ENCODE measurements around the gene PIK3R6. TPM values are rescaled to one million over a fixed set of nuclear protein-coding genes. Genes with fewer than 3 reads are reported as not detected.

The PIK3R6 gene
- total and polyA plus RNA-seq, 2 of the 4 experiments (the other 2 are of a cell fraction), result not detected

DNA sequence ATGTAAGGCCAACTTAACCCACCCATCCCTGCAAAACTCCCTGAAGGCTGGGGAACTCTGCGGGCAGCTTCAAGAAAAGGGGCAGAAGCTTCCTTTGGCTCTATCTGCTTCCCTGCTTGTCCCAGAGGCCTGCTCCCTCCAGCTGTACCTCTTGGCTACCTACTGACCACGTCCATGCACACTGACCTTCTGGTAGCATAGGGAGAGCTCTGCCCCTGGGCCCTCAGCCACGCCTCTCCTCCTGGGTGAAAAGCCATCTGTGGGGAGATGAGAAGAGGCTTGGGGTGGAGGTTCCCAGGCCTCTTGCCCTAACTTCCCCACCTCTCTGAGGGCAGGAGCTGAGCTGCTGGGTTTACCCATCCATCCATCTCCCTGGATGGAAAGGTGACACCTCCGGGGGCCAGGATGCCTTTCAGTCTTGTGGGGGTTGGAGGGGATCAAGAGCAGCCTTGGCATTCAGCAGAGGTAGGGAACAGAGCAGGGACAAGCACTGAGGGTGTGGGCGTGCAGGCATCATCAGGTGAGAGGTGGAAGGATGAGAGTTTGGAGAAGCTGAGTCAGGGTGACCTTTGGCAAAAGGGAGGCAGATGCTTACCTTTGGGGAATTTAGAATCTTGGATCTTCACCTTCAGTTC is 45.0 kb downstream of the PIK3R6 start:
- no peak overlapping the region for H2BK20ac ChIP-seq (ENCODE audit: low read depth, low read length)
- no peaks in the 10 kb centered on the region for H3K9me1 ChIP-seq (ENCODE audit: insufficient read depth, low read length)
- CTCF ChIA-PET, result no interaction called here
- no peak overlapping the region for H2AK5ac ChIP-seq (ENCODE audit: low read depth, low read length)
- no peaks in the 10 kb centered on the region for H3K27me3 ChIP-seq (ENCODE audit: control insufficient read depth, insufficient read depth, low read length)
- H3K18ac ChIP-seq (ENCODE audit: low read depth, low read length), result no peak overlapping the region
- H3K23ac ChIP-seq (ENCODE audit: low read depth, low read length), result no peak overlapping the region
- H4K5ac ChIP-seq (ENCODE audit: low read depth, low read length), result no peak overlapping the region
- H4K8ac ChIP-seq (ENCODE audit: low read depth in 2 of 2, low read length in 2 of 2), result no peak overlapping the region
- DNase-seq, result no peak
- POLR2A ChIA-PET (ENCODE audit: unreplicated experiment), result no interaction called here
- no peak for ATAC-seq (ENCODE audit: low read depth)
- H3K14ac ChIP-seq (replicated peaks; ENCODE audit: low read depth, low read length), result no peak overlapping the region
- no peak overlapping the region for H2AK9ac ChIP-seq (replicated peaks; ENCODE audit: low read depth, low read length, poor library complexity)
- no TSS peak for BruUV-seq (replicated peaks)
- no peaks in the 10 kb centered on the region for H4K20me1 ChIP-seq (ENCODE audit: insufficient read depth, low read length)
- no peak overlapping the region for H3K27ac ChIP-seq (ENCODE audit: insufficient read depth, low read length)
- H2BK5ac ChIP-seq (ENCODE audit: low read depth, low read length, poor library complexity, severe bottlenecking), result no peak overlapping the region
- no peak overlapping the region for H3K4me2 ChIP-seq (ENCODE audit: low read depth, low read length)
- H3K4me3 ChIP-seq (ENCODE audit: insufficient read depth, low read depth, low read length), result no peak overlapping the region
- no peak overlapping the region for H2BK15ac ChIP-seq (ENCODE audit: low read depth, low read length)
- H3K9ac ChIP-seq (ENCODE audit: low read depth, low read length), result no peak overlapping the region
- intact Hi-C loops (cut with micrococcal nuclease), result loop anchor here (1.0 kb wide), 1 partner anchor 44 kb away; no protein-coding TSS in a partner anchor
- dilution Hi-C loops (cut with HindIII; ENCODE audit: low sequenced_read_pairs, unreplicated experiment), result no loop called here
- no peak overlapping the region for H2AFZ ChIP-seq (replicated peaks; ENCODE audit: low read length, poor library complexity)
- TF ChIP-seq FOS (IDR thresholded peaks at IDR 0.05; ENCODE audit: low read depth, low read length) (no peak), BHLHE40 (IDR thresholded peaks at IDR 0.05; ENCODE audit: low read depth, low read length) (no peak), NFE2L2 (IDR thresholded peaks at IDR 0.05; ENCODE audit: low read depth, low read length) (no peak), RAD21 (IDR thresholded peaks at IDR 0.05; ENCODE audit: low read length) (no peak), CEBPB (IDR thresholded peaks at IDR 0.05; ENCODE audit: low read depth, low read length) (no peak), MXI1 (IDR thresholded peaks at IDR 0.05; ENCODE audit: borderline replicate concordance, low read depth, low read length) (no peak), MAZ (IDR thresholded peaks at IDR 0.05; ENCODE audit: borderline replicate concordance, low read depth, low read length) (no peak), RCOR1 (IDR thresholded peaks at IDR 0.05; ENCODE audit: insufficient replicate concordance, low read length) (no peak), CHD1 (IDR thresholded peaks at IDR 0.05; ENCODE audit: low read depth, low read length) (no peak), RFX5 (IDR thresholded peaks at IDR 0.05; ENCODE audit: low read depth, low read length) (no peak), SMC3 (IDR thresholded peaks at IDR 0.05; ENCODE audit: low read depth, low read length) (no peak), POLR2A (IDR thresholded peaks at IDR 0.05; ENCODE audit: low read depth, low read length) (no peak), MAFK (IDR thresholded peaks at IDR 0.05; ENCODE audit: low read depth, low read length) (no peak)
- TF ChIP-seq, protein P1, sequence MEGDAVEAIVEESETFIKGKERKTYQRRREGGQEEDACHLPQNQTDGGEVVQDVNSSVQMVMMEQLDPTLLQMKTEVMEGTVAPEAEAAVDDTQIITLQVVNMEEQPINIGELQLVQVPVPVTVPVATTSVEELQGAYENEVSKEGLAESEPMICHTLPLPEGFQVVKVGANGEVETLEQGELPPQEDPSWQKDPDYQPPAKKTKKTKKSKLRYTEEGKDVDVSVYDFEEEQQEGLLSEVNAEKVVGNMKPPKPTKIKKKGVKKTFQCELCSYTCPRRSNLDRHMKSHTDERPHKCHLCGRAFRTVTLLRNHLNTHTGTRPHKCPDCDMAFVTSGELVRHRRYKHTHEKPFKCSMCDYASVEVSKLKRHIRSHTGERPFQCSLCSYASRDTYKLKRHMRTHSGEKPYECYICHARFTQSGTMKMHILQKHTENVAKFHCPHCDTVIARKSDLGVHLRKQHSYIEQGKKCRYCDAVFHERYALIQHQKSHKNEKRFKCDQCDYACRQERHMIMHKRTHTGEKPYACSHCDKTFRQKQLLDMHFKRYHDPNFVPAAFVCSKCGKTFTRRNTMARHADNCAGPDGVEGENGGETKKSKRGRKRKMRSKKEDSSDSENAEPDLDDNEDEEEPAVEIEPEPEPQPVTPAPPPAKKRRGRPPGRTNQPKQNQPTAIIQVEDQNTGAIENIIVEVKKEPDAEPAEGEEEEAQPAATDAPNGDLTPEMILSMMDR (conservative IDR thresholded peaks at IDR 0.05; ENCODE audit: low read depth, low read length), result no peak
- TF ChIP-seq, protein P2, sequence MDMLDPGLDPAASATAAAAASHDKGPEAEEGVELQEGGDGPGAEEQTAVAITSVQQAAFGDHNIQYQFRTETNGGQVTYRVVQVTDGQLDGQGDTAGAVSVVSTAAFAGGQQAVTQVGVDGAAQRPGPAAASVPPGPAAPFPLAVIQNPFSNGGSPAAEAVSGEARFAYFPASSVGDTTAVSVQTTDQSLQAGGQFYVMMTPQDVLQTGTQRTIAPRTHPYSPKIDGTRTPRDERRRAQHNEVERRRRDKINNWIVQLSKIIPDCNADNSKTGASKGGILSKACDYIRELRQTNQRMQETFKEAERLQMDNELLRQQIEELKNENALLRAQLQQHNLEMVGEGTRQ (IDR thresholded peaks at IDR 0.05; ENCODE audit: low read depth, low read length), result no peak
- TF ChIP-seq, protein P3, sequence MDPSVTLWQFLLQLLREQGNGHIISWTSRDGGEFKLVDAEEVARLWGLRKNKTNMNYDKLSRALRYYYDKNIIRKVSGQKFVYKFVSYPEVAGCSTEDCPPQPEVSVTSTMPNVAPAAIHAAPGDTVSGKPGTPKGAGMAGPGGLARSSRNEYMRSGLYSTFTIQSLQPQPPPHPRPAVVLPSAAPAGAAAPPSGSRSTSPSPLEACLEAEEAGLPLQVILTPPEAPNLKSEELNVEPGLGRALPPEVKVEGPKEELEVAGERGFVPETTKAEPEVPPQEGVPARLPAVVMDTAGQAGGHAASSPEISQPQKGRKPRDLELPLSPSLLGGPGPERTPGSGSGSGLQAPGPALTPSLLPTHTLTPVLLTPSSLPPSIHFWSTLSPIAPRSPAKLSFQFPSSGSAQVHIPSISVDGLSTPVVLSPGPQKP (IDR thresholded peaks at IDR 0.05; ENCODE audit: borderline replicate concordance, low read depth, low read length), result no peak
- no peak overlapping the region for H2BK120ac ChIP-seq (ENCODE audit: low read depth, low read length)
- H3K9me3 ChIP-seq (ENCODE audit: control insufficient read depth, insufficient read depth, low read length), result peaks cover 2% of the 10 kb centered on the region; the same call in 1 of the 2 replicates
- 62% methylated on average over 2 of the region's 5 CpGs; no CpG with 5 or more reads in 1 of the 2 experiments for WGBS, 2 experiments (ENCODE audit: extremely low coverage in 2 of 2, insufficient read length in 1 of 2)
- H3K36me3 ChIP-seq (ENCODE audit: control insufficient read depth, insufficient read depth, low read length), result no peaks in the 10 kb centered on the region
- no peaks in the 10 kb centered on the region for H3K79me1 ChIP-seq (ENCODE audit: low read depth in 1 of 2, low read length in 2 of 2)
- no peak overlapping the region for H4K91ac ChIP-seq (ENCODE audit: insufficient read depth, low read depth, low read length)
- in situ Hi-C loops (cut with MboI; ENCODE audit: low sequenced_read_pairs), result no loop called here
- no peak overlapping the region for H3K4ac ChIP-seq (ENCODE audit: low read depth, low read length)
- no peaks in the 10 kb centered on the region for H3K4me1 ChIP-seq (ENCODE audit: control insufficient read depth, insufficient read depth, low read length)
- no peak overlapping the region for H3K56ac ChIP-seq (ENCODE audit: extremely low read depth, insufficient read depth, low read length)
